ENCODE results near the gene ENAM.
"Not testable (repeated sequence)": the region's sequence is repeated elsewhere in the genome, so short reads cannot be mapped to it uniquely, and the experiment has no call there.

Gene ENAM

DNA sequence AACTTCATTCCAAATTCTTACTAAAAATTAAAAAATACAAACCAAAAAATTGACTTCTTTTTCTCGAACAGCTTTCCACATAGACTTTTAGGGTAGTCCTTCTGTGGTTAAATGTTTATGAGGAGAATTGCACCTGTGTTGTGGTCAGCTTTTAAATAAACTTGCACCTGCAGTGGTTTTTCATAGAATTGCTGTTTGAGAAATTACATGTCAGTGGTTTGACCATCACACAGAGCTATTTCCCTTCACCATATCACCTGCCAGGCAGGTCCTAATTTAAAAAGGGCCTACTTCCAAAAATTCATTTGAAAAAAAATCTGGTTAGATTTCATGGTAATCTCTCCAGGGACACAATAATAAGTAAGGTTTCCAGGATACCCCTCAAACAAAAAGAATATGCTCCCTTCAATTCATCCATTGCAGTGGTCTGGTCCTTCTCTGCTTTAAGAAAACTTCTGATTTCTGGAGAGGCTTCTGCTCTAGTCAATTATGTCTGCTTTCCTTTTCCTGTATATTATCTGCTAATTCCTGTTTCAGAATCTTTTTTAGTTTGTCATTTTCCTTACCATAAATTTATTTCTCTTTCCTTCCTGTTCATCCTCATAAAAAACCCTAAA is 49.9 kb downstream of the ENAM start:
- no peak for DNase-seq

DNA sequence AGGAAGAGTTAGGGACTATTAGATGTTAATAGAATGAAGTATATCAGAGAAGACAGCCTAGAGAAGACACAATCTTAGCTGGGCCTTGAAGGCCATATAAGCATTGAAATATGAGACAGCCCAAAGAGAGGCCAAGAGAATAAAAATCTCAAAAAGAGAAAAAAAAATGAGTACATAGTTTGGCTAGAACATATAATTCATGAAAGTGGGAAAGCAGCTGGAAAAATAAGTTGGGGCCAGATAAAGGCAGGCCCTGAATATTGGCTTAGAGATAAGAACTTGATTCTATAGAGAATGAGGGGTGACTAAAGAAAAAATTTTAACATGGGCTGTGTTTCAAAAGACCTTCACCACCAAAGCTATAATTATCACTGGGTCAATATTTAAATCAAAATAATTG is 52.4 kb downstream of the ENAM start:
- no peak for DNase-seq

DNA sequence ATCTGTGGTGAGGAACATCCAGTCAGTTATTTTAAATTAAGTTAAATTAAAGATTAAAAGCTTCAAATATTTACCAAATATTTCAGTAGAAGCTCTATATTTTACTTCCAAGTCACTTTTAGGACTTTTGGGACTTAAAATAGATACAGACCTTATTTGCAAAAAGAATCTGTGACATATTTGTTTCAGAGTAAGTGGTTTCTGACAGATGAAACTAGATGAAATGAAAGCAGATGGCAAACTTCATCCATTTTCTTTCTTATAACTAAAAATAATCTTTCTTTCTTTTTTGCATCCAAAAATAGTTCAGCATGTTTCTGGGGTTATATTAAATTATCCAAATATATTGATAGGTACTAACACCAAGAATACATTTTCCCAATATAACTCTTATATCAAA is 53.2 kb downstream of the ENAM start:
- no peak for DNase-seq

DNA sequence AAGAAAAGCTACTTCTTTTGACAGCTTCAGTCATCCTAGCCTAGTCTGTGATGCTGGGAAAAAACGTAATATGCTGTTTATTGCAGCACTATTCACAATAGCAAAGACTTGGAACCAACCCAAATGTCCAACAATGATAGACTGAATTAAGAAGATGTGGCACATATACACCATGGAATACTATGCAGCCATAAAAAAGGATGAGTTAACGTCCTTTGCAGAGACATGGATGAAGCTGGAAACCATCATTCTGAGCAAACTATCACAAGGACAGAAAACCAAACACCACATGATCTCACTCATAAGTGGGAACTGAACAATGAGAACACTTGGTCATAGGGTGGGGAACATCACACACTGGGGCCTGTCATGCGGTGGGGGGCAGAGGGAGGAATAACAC is 53.6 kb downstream of the ENAM start:
- not testable (repeated sequence) for DNase-seq

DNA sequence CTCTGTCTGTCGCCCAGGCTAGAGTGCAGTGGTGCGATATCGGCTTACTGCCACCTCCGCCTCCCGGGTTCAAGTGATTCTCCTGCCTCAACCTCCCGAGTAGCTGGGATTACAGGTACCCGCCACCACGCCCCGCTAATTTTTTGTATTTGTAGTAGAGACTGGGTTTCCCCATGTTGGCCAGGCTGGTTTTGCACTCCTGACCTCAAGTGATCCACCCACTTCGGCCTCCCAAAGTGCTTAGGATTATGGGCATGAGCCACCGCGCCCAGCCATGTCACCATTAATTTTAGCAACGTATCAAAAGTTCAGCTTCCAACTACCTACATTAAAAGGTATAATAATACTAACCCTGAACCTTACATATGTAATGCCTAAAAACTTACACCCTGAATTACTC is 58.8 kb downstream of the ENAM start:
- DNase-seq: no peak

DNA sequence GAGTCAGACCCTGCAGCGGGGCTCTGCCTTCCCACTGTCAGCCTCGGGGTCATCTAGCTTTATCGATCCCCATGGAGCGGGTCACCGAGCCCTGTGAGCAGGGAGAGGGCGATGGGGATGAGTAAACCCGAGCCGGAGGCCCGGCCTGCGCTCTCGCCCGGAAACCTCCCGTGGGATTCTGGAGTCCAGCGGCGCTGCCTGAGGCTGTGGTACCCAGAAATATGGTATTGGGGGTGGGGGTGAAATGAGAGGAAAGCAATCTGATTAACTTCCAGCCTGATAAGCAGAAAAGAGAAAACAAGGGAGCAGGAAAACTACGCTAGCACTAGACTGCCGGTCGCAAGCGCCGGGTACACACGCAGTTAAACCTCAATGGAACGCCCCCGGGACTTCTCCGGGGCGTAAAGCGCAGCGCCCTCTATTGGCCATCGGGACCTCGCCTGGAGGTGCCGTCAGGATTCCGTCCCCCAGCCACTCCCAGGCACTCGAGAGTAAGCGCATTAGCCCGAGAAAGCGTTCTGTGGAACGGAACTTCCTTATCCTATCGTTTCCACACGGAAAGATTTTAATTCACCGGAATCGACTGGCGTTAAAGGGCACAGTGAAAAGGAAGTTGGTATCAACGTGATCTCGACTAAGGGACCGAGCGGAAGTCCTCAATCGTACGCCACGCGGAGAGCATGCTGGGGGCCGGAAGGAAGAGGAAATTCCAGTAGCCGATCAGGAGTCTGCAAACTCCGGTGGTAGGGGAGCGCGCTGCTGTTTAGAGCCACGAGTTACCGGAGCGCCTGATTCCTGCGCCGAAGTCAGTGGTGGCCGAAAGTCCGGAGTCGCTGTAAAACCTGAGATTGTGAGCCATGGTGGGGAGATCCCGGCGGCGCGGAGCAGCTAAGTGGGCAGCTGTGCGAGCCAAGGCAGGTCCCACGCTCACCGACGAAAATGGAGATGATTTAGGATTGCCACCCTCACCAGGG is 59.6 kb downstream of the ENAM start, which contains the start of gene UTP3:
Gene UTP3, plus strand, starts transcription at position 712 of the 974 bp plus-strand sequence. Its CDS starts 146 bp downstream, at position 858.
- peak; percentile 87 for DNase-seq

DNA sequence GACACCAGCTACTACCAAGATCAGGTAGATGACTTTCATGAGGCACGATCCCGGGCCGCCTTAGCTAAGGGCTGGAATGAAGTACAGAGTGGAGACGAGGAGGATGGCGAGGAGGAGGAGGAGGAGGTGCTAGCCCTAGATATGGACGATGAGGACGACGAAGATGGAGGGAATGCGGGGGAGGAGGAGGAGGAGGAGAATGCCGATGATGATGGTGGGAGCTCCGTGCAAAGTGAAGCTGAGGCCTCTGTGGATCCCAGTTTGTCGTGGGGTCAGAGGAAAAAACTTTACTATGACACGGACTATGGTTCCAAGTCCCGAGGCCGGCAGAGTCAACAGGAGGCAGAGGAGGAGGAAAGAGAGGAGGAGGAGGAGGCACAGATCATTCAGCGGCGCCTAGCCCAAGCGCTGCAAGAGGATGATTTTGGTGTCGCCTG is 60.3 kb downstream of the ENAM start:
- DNase-seq: peak; percentile 22

DNA sequence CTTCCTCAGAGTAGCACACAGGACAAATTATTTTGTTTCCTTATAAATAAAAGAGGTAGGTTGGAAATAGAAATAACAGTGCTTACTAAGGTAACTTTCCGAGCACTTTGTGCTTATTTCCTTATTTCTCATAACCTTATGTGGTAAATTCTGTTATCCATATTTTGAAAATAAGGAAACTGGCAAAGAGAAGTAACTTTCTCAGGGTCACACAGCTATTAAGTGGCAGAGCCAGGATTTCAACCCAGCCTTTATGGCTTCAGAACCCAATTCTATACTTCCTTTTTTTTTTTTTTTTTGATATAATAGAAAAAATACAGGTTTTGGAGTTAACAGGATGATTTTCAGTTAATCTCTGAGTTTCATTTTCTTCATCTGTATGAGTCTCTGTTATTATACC is 63.1 kb downstream of the ENAM start:
- DNase-seq: no peak

DNA sequence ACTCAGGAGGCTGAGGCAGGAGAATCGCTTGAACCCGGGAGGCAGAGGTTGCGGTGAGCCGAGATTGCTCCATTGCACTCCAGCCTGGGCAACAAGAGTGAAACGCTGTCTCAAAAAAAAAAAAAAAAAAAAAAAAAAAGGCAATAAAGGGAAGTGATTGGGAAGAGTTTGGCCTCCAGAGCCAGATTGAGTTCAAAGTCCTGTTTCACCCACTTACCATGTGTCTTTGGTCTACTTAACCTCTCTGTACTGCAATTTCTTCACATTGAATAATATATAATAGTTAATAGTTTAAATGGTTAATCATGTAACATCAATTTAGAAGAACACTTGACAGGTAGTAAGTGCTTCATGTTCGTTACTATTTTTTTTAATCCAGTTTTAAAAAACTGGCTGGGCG is 66.1 kb downstream of the ENAM start:
- DNase-seq: not testable (repeated sequence)
